ENCODE results near the gene KLHL12.

DNA sequence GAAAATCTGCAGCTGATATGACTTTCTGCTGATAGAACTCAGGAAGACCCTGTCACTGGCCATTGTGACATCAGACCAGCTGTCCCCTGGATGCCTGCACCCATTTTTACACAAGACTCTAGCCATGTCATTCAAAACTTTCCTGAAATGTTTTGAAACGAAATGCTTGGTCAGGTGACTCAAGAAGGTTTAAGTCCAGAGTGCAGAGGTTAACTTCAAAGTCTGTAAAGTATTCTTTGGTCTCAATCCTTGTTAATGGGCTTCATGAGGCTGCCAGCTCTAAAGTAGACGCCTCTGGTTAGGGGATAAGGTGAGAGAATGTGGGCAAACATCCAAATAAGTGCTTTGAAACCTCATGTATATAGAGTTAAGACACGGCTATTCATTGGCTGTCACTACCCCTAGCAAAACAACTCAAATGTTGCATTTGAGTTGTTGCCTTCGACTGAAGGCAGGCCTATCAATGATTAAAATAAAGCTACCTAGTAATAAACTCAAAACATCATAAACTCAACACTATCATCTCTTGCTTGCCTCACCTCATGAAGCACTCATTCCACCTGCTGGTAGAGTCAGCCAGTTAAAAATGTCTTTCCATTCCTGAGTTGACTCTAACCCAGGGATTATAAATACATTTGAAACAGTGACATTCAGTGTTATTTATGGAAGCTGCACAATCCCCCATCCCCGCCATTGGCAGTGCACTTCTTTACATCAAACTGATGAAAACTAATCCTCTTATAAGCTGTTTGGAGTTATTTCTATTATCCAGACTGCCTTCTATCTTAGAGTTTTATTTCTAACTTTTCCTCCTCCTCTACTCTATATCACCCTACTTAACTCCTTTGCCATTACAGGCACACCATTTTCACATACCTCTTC is 64.1 kb downstream of the KLHL12 start:
- TF ChIP-seq, protein P1, sequence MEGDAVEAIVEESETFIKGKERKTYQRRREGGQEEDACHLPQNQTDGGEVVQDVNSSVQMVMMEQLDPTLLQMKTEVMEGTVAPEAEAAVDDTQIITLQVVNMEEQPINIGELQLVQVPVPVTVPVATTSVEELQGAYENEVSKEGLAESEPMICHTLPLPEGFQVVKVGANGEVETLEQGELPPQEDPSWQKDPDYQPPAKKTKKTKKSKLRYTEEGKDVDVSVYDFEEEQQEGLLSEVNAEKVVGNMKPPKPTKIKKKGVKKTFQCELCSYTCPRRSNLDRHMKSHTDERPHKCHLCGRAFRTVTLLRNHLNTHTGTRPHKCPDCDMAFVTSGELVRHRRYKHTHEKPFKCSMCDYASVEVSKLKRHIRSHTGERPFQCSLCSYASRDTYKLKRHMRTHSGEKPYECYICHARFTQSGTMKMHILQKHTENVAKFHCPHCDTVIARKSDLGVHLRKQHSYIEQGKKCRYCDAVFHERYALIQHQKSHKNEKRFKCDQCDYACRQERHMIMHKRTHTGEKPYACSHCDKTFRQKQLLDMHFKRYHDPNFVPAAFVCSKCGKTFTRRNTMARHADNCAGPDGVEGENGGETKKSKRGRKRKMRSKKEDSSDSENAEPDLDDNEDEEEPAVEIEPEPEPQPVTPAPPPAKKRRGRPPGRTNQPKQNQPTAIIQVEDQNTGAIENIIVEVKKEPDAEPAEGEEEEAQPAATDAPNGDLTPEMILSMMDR (optimal IDR thresholded peaks at IDR 0.05 in 1 of 3, IDR thresholded peaks at IDR 0.05 in 1 of 3, conservative IDR thresholded peaks at IDR 0.05 in 1 of 3; ENCODE audit: extremely low read depth in 1 of 3, insufficient read depth in 2 of 3, low read length in 3 of 3), result no peak
- no peak for TF ChIP-seq EZH2 (IDR thresholded peaks at IDR 0.05; ENCODE audit: low read length)
